ENCODE data around the gene GALNTL6. TPM values are rescaled to one million over a fixed set of nuclear protein-coding genes. Genes with fewer than 3 reads are reported as not detected.

Gene GALNTL6
- total RNA-seq, 1 experiment from 2014 or later = not detected

GRCh38 chr4:172938870-172939269 is 1125.7 kb downstream of the GALNTL6 start:
- Histone ChIP-seq H2BK15ac (ENCODE audit: low read depth, low read length) (no peak overlapping the region), H4K8ac (replicated peaks; ENCODE audit: insufficient read length, low read depth, low read length) (no peak overlapping the region), H3K9me3 (ENCODE audit: control insufficient read depth, low read depth, low read length) (no peaks in the 10 kb centered on the region), H3K4ac (ENCODE audit: low read depth, low read length) (no peak overlapping the region), H4K5ac (ENCODE audit: insufficient read length, low read depth, low read length) (no peak overlapping the region), H3K79me1 (ENCODE audit: insufficient read depth, low read depth, low read length, poor library complexity, severe bottlenecking) (no peaks in the 10 kb centered on the region), H3K9ac (ENCODE audit: extremely low read depth, insufficient read length, low read length) (no peak overlapping the region), H3K18ac (ENCODE audit: insufficient read length, low read depth, low read length) (no peak overlapping the region), H2AK5ac (ENCODE audit: insufficient read length, low read length) (no peak overlapping the region), H3K27ac (ENCODE audit: insufficient read length, low read depth, low read length) (no peak overlapping the region), H4K20me1 (ENCODE audit: control insufficient read depth, insufficient read depth, insufficient read length) (no peaks in the 10 kb centered on the region), H2BK5ac (ENCODE audit: insufficient read length, low read length) (no peak overlapping the region), H2BK120ac (ENCODE audit: low read depth, low read length, poor library complexity, severe bottlenecking) (no peak overlapping the region), H3K27me3 (ENCODE audit: insufficient read depth, low read length) (no peaks in the 10 kb centered on the region), H3K23me2 (ENCODE audit: insufficient read length, low read depth, low read length, poor library complexity, severe bottlenecking) (no peaks in the 10 kb centered on the region), H2AFZ (ENCODE audit: low read length) (no peak overlapping the region), H2BK12ac (ENCODE audit: insufficient read length, low read depth, low read length) (no peak overlapping the region), H2BK20ac (ENCODE audit: low read depth, low read length, poor library complexity, severe bottlenecking) (no peak overlapping the region), H3K79me2 (ENCODE audit: insufficient read depth, low read length) (no peaks in the 10 kb centered on the region), H3K4me2 (ENCODE audit: insufficient read depth, insufficient read length, low read length) (no peak overlapping the region), H4K91ac (ENCODE audit: insufficient read length, low read depth, low read length) (no peak overlapping the region), H3K14ac (ENCODE audit: insufficient read depth, low read length) (no peak overlapping the region), H3K4me1 (ENCODE audit: insufficient read depth, low read length) (no peaks in the 10 kb centered on the region), H3K56ac (ENCODE audit: insufficient read length, low read depth, low read length) (no peak overlapping the region), H3K23ac (ENCODE audit: insufficient read length, low read depth, low read length) (no peak overlapping the region), H3T11ph (ENCODE audit: low read length) (no peak overlapping the region)
- no CpG with 5 or more reads among the region's 1 CpG for WGBS (ENCODE audit: extremely low coverage, insufficient read length, low lambda C conversion rate)
- no peak for DNase-seq
- Mint-ChIP-seq H3K4me1 (peaks cover 2% of the 10 kb centered on the region in 2 experiments; a peak in 2 of 4 replicates), H3K4me3 (no peak overlapping the region), H3K27ac (no peak overlapping the region), H3K36me3 (ENCODE audit: insufficient read depth in 1 of 3, low read depth in 3 of 3) (no peaks in the 10 kb centered on the region), H3K9me3 (no peaks in the 10 kb centered on the region), H3K27me3 (ENCODE audit: low read depth) (no peaks in the 10 kb centered on the region)
- no peak for TF ChIP-seq CTCF (conservative IDR thresholded peaks at IDR 0.05)
